Activated naive CD4-positive, alpha-beta T cell treated with anti-CD3 and anti-CD28 coated beads, Interleukin-2, amount 10 ng/mL, durations not matched to agents 7 days and 5 days (primary cell): ENCODE measurements around the gene PFDN1.

ENCODE experiments used
- CTCF ChIA-PET: fragments of 350-600 bp; sonication (Branson Sonifier 250); formaldehyde crosslinking; loops from one replicate; lab custom pipeline; 2021; ENCODE audit warnings: antibody characterized with exemption; lab: Charles Lee
- DNase-seq: peaks from one replicate; pipeline ENCODE4 v3.0.0-alpha.2; 2020
- H3K27ac Mint-ChIP-seq: one replicate; pipeline ENCODE4 v1.8.0; 2021; ENCODE audit warnings: mild to moderate bottlenecking, moderate library complexity, mixed read lengths
- H3K27me3 Mint-ChIP-seq: one replicate; pipeline ENCODE4 v1.8.0; 2021; ENCODE audit warnings: mild to moderate bottlenecking, mixed read lengths
- H3K36me3 Mint-ChIP-seq: one replicate; pipeline ENCODE4 v1.8.0; 2021; ENCODE audit warnings: mixed read lengths
- H3K4me1 Mint-ChIP-seq: one replicate; pipeline ENCODE4 v1.8.0; 2021; ENCODE audit warnings: mixed read lengths
- H3K4me3 Mint-ChIP-seq: one replicate; pipeline ENCODE4 v1.8.0; 2021; ENCODE audit warnings: mild to moderate bottlenecking, moderate library complexity, mixed read lengths
- H3K9me3 Mint-ChIP-seq: one replicate; pipeline ENCODE4 v1.8.0; 2021; ENCODE audit warnings: mixed read lengths

Gene PFDN1

DNA sequence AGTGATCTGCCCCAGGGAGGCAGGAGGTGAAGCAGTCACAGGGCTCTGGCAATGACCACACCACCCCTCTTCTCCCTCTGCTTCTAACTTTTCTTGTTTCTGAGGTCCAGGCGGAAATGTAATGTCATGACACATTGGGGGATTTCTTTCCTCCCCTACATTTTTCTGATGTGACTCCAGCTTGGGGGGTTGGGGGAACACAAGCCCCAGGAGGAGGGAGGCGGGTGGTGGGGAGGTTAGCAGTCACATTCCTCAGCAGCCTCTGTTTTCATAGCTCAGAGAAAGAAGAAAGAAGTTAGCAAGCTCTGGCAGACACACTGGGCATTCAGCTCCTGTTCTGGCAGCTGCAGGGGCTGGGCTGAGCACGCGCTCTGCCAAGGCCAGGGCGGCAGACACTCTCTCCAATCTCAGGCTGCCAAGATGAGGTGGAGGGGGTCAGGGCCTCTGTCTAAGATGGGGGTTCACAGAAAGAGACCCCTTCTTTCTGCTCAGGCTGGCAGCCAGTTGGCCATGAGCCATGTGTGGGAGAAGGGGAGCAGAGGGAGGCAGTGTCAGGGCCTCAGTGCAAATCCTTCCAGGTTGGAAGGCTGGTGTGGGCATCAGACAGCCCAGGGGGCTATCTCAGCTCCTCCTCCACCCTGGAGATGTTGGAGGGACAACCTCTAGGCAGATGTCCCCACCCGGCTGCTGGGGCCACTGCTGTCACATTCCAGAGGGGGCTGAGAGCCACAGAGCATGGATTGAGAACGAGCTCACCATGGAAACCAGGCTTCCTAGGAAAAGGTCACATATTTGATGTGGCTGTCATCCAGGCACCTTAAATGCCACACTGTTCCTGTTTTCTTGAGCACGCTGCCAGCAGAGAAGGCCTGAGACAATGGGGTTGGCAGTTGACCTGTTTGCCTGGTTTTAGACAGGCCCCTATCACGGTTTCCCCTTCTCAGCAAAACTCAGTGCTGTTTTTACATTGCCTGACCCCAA lies 20.1 kb upstream of the PFDN1 start:
- H3K4me1 Mint-ChIP-seq = peaks cover 4% of the 10 kb centered on the region
- H3K27ac Mint-ChIP-seq = no peak overlapping the region
- no peaks in the 10 kb centered on the region for H3K36me3 Mint-ChIP-seq
- no peak for DNase-seq
- H3K4me3 Mint-ChIP-seq = no peak overlapping the region
- H3K9me3 Mint-ChIP-seq = no peaks in the 10 kb centered on the region
- H3K27me3 Mint-ChIP-seq = peaks cover 29% of the 10 kb centered on the region
- CTCF ChIA-PET = no interaction called here

DNA sequence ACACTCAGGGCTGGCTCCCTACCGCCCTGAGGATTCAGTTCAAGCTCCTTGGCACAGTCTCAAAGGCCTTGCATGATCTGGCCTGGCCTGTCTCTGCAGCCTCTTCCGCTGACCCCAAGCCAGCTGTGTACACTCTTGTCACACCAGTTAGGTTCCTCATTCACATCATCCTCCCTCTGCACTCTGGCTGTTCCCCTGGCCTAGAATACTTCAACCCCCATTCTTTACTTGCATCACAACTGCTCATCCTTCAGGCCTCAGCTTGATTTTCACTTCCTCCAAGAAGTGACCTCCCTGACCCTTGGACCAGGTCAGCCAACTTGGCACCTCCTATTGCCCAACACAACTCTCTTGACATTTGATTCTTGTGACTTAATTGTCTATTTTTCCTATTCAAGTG lies 18.9 kb upstream of the PFDN1 start:
- Mint-ChIP-seq H3K4me3 (no peak overlapping the region), H3K36me3 (no peaks in the 10 kb centered on the region), H3K27me3 (peaks cover 36% of the 10 kb centered on the region), H3K4me1 (peaks cover 4% of the 10 kb centered on the region), H3K9me3 (no peaks in the 10 kb centered on the region), H3K27ac (no peak overlapping the region)
- no peak for DNase-seq
- CTCF ChIA-PET = interaction anchor here (0.9 kb wide), 1 partner anchor 25 kb away, joined by 3 read pairs; the partner anchor contains the start of gene HBEGF

DNA sequence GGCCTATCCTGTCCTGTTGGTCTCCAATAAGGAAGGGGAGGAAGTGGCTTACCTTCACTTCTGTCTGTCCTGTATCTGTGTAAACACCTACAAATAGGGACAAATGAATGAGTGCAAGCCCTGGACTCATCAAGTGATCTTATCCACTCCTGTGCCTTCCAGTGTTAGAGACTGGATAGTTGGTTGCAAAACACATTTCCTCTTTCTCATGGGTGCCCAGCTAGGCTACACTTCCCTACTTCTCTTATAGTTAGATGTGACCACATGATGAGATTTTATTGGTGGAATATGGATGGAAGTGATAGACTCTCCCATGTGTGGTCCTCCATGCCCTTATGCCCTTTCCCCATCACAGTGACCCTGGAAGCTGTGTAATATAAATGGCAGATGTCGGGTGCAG lies 16.9 kb upstream of the PFDN1 start:
- no peaks in the 10 kb centered on the region for H3K9me3 Mint-ChIP-seq
- peaks cover 6% of the 10 kb centered on the region for H3K4me1 Mint-ChIP-seq
- no peaks in the 10 kb centered on the region for H3K36me3 Mint-ChIP-seq
- H3K27ac Mint-ChIP-seq = no peak overlapping the region
- CTCF ChIA-PET = no interaction called here
- no peak for DNase-seq
- peaks cover 26% of the 10 kb centered on the region for H3K27me3 Mint-ChIP-seq
- H3K4me3 Mint-ChIP-seq = no peak overlapping the region

DNA sequence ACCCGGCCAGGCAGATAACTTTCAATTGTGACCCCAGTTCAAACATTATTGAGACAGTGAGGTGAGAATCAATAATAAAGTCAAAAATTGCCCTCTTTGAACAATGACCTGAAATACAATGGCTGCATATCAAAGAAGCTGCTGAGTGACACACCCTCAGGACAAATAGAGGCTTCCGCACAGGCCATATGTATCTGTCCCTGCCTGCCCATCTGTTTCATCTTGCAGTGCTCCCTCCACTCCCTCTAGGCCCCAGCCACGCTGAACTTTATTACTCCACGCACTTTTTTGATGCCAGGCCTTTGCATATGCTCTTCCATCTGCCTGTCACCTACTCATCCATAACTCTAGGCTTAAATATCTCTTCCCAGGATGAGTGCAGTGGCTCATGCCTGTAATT lies 15.9 kb upstream of the PFDN1 start:
- Mint-ChIP-seq H3K27me3 (peaks cover 20% of the 10 kb centered on the region), H3K36me3 (no peaks in the 10 kb centered on the region), H3K4me3 (no peak overlapping the region), H3K9me3 (no peaks in the 10 kb centered on the region), H3K4me1 (peaks cover 6% of the 10 kb centered on the region), H3K27ac (no peak overlapping the region)
- DNase-seq = no peak
- CTCF ChIA-PET = no interaction called here

DNA sequence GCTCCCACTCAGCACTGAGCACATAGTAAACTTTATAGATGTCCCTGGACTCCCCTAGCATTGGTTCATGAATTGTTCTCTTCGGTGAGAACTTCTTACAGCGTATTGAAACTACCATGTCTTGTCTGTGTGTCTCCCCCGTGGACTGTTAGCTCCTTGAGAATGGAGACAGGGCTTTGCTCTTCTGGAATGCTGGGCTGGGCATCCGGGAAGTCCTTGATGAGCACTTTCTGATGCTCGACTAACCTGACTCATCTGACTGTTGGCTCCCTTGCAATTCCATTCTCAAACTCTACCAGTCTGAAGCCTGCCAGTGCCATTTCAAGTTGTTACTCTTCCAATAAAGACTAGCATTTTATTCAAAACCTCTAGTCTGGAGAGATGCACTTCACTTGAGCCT lies 15.0 kb upstream of the PFDN1 start:
- no peak for DNase-seq
- H3K27me3 Mint-ChIP-seq = peaks cover 18% of the 10 kb centered on the region
- H3K36me3 Mint-ChIP-seq = no peaks in the 10 kb centered on the region
- H3K9me3 Mint-ChIP-seq = no peaks in the 10 kb centered on the region
- peaks cover 6% of the 10 kb centered on the region for H3K4me1 Mint-ChIP-seq
- no peak overlapping the region for H3K4me3 Mint-ChIP-seq
- CTCF ChIA-PET = interaction anchor here (0.9 to 1.2 kb wide), 2 partner anchors 8 to 78 kb away, joined by 4 to 6 read pairs; no protein-coding TSS in a partner anchor
- H3K27ac Mint-ChIP-seq = no peak overlapping the region

DNA sequence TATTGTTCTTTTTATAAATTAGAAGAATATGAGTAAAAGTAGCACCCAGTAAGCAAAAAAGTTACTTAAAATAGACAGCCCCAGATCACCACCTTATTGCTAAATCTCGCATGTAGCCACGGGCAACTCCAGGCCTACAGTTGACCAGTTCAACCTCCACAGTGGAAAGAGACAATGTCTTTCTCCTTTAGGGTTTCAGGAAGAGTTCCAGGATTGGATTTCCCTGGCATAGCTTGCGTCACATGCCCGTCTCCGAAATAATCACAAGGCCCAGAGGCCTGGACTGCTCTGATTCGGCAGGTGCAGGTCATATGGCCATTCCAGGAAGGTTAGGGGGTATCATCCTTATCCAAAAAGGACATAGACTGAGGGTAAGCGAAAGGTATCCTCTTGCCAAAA lies 9.9 kb upstream of the PFDN1 start:
- Mint-ChIP-seq H3K27ac (no peak overlapping the region), H3K36me3 (no peaks in the 10 kb centered on the region), H3K4me3 (no peak overlapping the region), H3K4me1 (peaks cover 13% of the 10 kb centered on the region), H3K27me3 (peaks cover 22% of the 10 kb centered on the region), H3K9me3 (no peaks in the 10 kb centered on the region)
- no peak for DNase-seq
- CTCF ChIA-PET = interaction anchor here (0.9 to 2.6 kb wide), 3 partner anchors 39 to 72 kb away, joined by 3 to 12 read pairs (median 3); no protein-coding TSS in a partner anchor

DNA sequence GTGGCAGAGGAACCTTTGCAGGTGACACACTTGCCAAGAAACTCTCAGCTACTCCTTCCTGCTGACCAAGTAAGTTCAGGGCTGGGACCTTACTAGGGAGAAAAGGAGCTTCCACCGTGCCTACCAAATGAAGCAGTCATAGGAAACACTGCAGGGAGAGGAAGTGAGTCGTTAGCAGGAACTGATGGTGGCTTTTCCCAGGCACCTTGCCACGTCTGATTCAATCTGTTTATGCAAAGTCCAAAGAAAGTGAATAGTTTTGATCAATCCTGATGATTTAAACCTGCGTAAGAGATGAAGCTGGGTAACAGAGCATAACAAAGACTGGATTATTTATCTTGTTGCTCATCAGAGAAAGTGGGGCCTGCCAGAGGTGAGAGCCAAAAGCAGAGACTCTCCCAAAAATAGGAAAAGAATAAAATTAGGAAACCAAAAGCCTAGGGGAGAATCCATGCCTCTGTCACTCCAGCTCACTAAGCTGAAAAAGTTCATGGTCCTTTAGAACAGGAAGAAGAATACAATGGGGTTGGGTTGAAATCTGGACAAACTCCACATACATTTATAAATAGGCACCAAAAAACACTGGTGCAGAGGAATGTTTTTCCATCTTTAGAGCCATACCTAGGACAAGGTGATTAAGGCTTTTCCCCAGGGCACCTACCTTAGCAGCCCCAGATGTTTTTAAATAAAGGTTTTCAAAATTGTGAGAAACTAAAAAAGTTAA lies 9.3 kb upstream of the PFDN1 start:
- Mint-ChIP-seq H3K27ac (no peak overlapping the region), H3K4me3 (no peak overlapping the region), H3K27me3 (peaks cover 21% of the 10 kb centered on the region), H3K4me1 (peaks cover 13% of the 10 kb centered on the region), H3K36me3 (no peaks in the 10 kb centered on the region), H3K9me3 (no peaks in the 10 kb centered on the region)
- DNase-seq = no peak
- CTCF ChIA-PET = interaction anchor here (0.9 to 2.6 kb wide), 4 partner anchors 38 to 71 kb away, joined by 3 to 12 read pairs (median 4); no protein-coding TSS in a partner anchor

DNA sequence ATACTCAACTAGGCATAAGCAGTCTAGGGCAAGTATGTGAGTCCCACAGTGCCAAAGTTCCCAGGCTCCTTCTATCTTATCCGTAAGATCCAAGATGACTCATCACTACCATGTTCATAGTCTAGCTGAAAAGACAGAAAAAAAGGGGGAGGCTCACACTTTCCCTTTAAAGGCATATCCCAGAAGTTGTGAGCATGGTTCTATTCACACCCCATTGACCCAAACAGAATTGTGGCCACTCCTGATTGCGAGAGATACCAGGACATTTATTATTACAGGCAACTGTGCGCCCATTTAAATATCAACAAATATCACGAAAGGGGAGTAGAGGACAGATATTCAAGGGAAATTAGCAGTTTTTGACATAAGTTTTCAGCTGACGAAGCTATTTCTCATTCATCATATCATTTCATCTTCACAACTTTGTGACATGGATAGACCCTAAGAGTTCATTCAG lies 8.1 kb upstream of the PFDN1 start:
- no peak overlapping the region for H3K4me3 Mint-ChIP-seq

DNA sequence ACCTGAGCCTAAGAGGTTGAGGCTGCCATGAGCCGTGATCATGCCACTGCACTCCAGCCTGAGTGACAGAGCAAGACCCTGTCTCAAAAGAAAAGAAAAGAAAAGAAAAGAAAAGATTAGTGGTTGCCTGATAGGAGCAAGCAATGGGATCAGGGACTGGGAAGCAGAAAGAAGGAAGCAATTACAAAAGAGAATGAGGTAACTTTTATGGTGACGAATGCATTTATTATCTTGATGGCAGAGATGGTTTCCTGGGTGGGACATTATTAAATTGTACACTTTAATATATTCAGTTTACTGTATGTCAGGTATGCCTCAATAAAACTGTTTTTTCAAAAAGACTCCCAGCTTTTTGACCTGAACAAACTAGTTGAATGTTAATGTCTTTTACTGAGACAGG lies 7.5 kb upstream of the PFDN1 start:
- H3K27ac Mint-ChIP-seq = no peak overlapping the region
- H3K36me3 Mint-ChIP-seq = no peaks in the 10 kb centered on the region
- H3K4me1 Mint-ChIP-seq = peaks cover 10% of the 10 kb centered on the region
- DNase-seq = no peak
- peaks cover 28% of the 10 kb centered on the region for H3K27me3 Mint-ChIP-seq
- no peaks in the 10 kb centered on the region for H3K9me3 Mint-ChIP-seq
- CTCF ChIA-PET = interaction anchor here (0.9 to 2.6 kb wide), 3 partner anchors 36 to 67 kb away, joined by 3 to 12 read pairs (median 4); partner anchors contain the start of gene HBEGF
- H3K4me3 Mint-ChIP-seq = no peak overlapping the region

More for the DNA sequence above, 8.1 kb upstream of the PFDN1 start:
- no peaks in the 10 kb centered on the region for H3K36me3 Mint-ChIP-seq
- CTCF ChIA-PET = interaction anchor here (0.9 to 2.6 kb wide), 3 partner anchors 35 to 67 kb away, joined by 3 to 12 read pairs (median 4); partner anchors contain the start of gene HBEGF
- H3K9me3 Mint-ChIP-seq = no peaks in the 10 kb centered on the region
- peaks cover 10% of the 10 kb centered on the region for H3K4me1 Mint-ChIP-seq
- DNase-seq = no peak
- no peak overlapping the region for H3K27ac Mint-ChIP-seq
- H3K27me3 Mint-ChIP-seq = peaks cover 23% of the 10 kb centered on the region

DNA sequence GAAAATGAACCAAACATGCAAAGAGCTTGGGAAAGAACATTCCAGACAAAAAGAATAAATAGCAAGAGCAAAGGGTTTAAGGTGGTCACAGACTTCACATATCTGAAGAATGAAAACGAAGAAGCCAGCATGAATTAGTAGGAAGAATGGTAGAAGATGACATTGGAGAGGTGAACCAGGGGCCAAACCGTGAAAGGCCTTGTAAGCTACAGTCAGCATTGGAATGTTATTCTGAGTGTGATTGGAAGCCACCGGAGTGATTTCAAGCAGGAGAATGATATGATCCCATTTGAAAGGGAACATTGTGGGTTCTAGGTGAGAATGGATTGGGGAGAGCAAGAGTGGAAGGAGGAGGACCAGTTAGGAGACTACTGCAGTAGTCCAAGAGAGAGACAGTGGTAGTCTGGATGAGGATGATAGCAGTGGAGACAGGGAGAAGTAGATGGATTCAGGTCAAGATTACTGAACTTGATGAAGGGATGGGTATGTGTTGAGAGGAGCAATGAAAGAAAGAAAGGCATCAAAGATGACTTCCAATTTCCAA lies 6.9 kb upstream of the PFDN1 start:
- Mint-ChIP-seq H3K27me3 (peaks cover 28% of the 10 kb centered on the region), H3K4me3 (no peak overlapping the region), H3K27ac (no peak overlapping the region), H3K4me1 (peaks cover 10% of the 10 kb centered on the region), H3K36me3 (no peaks in the 10 kb centered on the region), H3K9me3 (no peaks in the 10 kb centered on the region)
- CTCF ChIA-PET = interaction anchor here (0.9 to 1.9 kb wide), 2 partner anchors 42 to 66 kb away, joined by 3 to 5 read pairs; no protein-coding TSS in a partner anchor
- DNase-seq = no peak

DNA sequence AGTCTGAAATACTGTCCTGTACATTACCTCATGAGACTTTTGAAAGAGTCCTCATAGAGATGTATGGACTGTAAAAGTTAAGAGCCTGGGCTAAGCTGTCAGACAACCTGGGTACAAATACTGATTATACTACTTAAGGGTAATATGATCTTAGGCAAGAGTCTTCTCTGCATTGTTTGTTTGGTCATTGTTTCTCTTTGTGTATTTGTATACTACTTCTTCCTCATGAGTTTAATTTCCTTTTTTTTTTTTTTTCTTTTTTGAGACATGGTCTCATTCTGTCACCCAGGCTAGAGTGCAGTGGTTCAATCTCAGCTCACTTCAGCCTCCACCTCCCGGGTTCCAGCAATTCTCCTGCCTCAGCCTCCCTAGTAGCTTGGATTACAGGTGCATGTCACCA lies 2.6 kb upstream of the PFDN1 start:
- no peaks in the 10 kb centered on the region for H3K9me3 Mint-ChIP-seq
- peaks cover 5% of the 10 kb centered on the region for H3K36me3 Mint-ChIP-seq
- CTCF ChIA-PET = no interaction called here
- H3K4me3 Mint-ChIP-seq = no peak overlapping the region
- no peak overlapping the region for H3K27ac Mint-ChIP-seq
- peaks cover 28% of the 10 kb centered on the region for H3K4me1 Mint-ChIP-seq
- no peak for DNase-seq
- peaks cover 27% of the 10 kb centered on the region for H3K27me3 Mint-ChIP-seq

DNA sequence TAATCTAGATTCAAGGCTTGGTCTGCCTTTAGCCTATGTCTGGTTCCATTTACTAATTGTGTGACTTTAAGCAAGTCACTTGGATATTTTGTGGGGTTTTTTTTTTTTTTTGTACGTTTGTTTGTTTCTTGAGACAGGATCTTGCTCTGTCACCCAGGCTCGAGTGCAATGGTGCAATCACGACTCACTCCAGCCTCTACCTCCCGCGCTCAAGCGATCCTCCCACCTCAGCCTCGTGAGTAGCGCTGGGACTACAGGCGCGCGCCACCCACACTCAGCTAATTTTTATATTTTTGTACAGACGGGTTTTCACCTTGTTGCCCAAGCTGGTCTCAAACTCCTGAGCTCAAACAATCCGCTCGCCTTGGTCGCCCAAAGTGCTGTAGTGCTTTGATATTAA lies 1.1 kb upstream of the PFDN1 start:
- CTCF ChIA-PET = interaction anchor here (1.2 to 2.6 kb wide), 3 partner anchors 48 to 59 kb away, joined by 5 to 10 read pairs (median 8); no protein-coding TSS in a partner anchor
- no peak for DNase-seq
- Mint-ChIP-seq H3K9me3 (no peaks in the 10 kb centered on the region), H3K4me3 (no peak overlapping the region), H3K27ac (no peak overlapping the region), H3K4me1 (peaks cover 32% of the 10 kb centered on the region), H3K27me3 (peaks cover 18% of the 10 kb centered on the region), H3K36me3 (peaks cover 13% of the 10 kb centered on the region)

DNA sequence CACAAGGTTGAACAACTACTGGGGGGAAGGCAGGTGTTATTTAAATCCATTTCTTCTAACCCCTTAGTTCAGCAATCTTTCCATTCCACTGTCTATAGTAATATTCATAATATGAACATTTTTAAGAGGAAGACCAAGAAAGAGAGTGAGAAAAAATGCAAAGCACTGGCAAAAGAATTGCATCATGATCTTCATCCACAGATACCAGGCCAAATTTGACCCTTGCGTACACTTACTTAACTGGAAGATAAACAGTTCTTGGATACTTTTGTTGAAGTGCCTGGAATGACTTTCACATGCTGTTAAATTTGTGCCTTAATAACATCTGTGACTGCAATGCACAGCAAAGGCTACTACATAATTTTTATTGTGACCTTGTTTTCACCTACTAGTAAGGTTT lies 1.8 kb downstream of the PFDN1 start:
- DNase-seq = no peak
- CTCF ChIA-PET = interaction anchor here (2.6 kb wide), 1 partner anchor 51 kb away, joined by 8 read pairs; no protein-coding TSS in a partner anchor
- Mint-ChIP-seq H3K4me1 (peaks cover 49% of the 10 kb centered on the region), H3K27me3 (peaks cover 12% of the 10 kb centered on the region), H3K4me3 (peak overlapping the region; percentile 15), H3K9me3 (no peaks in the 10 kb centered on the region), H3K36me3 (peaks cover 32% of the 10 kb centered on the region), H3K27ac (no peak overlapping the region)

DNA sequence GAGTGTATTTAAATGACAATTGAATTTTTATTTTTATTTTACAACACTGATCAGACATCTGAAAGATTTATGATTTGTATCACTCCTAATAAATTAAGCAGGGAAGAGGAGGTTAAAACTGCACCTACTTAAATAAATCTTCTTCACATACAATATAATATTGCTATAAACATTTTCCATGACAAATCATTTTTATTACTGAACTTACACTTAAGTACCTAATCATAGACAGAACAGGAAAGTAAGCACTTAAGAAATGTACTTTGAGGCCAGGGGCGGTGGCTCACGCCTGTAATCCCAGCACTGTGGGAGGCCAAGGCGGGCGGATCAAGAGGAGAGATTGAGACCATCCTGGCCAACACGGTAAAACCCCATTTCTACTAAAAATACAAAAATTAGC lies 3.8 kb downstream of the PFDN1 start:
- no peak overlapping the region for H3K4me3 Mint-ChIP-seq
- H3K27me3 Mint-ChIP-seq = no peaks in the 10 kb centered on the region
- DNase-seq = no peak
- H3K4me1 Mint-ChIP-seq = peaks cover 60% of the 10 kb centered on the region
- H3K36me3 Mint-ChIP-seq = peaks cover 39% of the 10 kb centered on the region
- CTCF ChIA-PET = no interaction called here
- no peaks in the 10 kb centered on the region for H3K9me3 Mint-ChIP-seq
- no peak overlapping the region for H3K27ac Mint-ChIP-seq
